Vagina (tissue), 2 donors: ENCODE data around the gene SLC16A9. TPM values are rescaled to one million over a fixed set of nuclear protein-coding genes. Genes with fewer than 3 reads are reported as not detected.

Experiments
- DNase-seq, 2 donors: peaks; one replicate each; pipeline ENCODE4 v3.0.0-alpha.2; 2017; ENCODE audit errors: extremely low spot score in 2 of 2
- H3K27ac ChIP-seq: fragments of 200-600 bp; sonication (generic); one replicate; pipeline ENCODE4 v1.5.1; 2019
- H3K27me3 ChIP-seq: fragments of 200-600 bp; sonication (generic); one replicate; pipeline ENCODE4 v1.5.1; 2019
- H3K36me3 ChIP-seq, 2 donors: fragments of 200-600 bp; sonication (generic); one replicate each; pipeline ENCODE4 v1.5.1; 2017 to 2019
- H3K4me1 ChIP-seq: fragments of 200-600 bp; sonication (generic); one replicate; pipeline ENCODE4 v1.5.1; 2019
- H3K4me3 ChIP-seq, 2 donors: fragments of 200-600 bp; sonication (generic); 1 replicate in 1 of 2; 2 replicates in 1 of 2; pipeline ENCODE4 v1.5.1; 2016 to 2019
- H3K9me3 ChIP-seq: fragments of 200-600 bp; sonication (generic); one replicate; pipeline ENCODE4 v1.5.1; 2019
- POLR2A ChIP-seq, 2 donors: fragments of 450-650 bp; IDR thresholded peaks; one replicate each; pipeline ENCODE4 v1.6.1; 2017; ENCODE audit warnings: antibody characterized with exemption in 2 of 2, mild to moderate bottlenecking in 2 of 2, moderate library complexity in 2 of 2
- POLR2AphosphoS5 ChIP-seq, 2 donors: sonication (generic); formaldehyde crosslinking; IDR thresholded peaks; one replicate each; pipeline ENCODE4 v1.9.0; 2017; ENCODE audit warnings: antibody characterized with exemption in 2 of 2, mild to moderate bottlenecking in 2 of 2, low read depth in 1 of 2; ENCODE audit not compliant: insufficient read depth in 1 of 2
- intact Hi-C: fragments of 100-400 bp; cut with DNase I; formaldehyde crosslinking; loops from one replicate; pipeline ENCODE4 v1.15.1; 2023
- total RNA-seq: library from RNA; depleted of rRNA; stranded (reverse); fragments of >200 nt; gene quantifications from one replicate; pipeline ENCODE4 v1.2.3, GENCODE V29; 2016
- TF ChIP-seq, protein P1 (sequence below), 3 experiments: fragments of 450-650 bp in 2 of 3; fragments of 200-600 bp in 1 of 3; sonication (generic) in 1 of 3; IDR thresholded peaks; one replicate each; pipeline ENCODE4 v1.5.1; 2017 to 2019; ENCODE audit warnings: antibody characterized with exemption in 3 of 3, mild to moderate bottlenecking in 2 of 3, moderate library complexity in 2 of 3

SLC16A9 gene
- total RNA-seq, 1 donor from 2014 or later = 3.7 TPM

DNA sequence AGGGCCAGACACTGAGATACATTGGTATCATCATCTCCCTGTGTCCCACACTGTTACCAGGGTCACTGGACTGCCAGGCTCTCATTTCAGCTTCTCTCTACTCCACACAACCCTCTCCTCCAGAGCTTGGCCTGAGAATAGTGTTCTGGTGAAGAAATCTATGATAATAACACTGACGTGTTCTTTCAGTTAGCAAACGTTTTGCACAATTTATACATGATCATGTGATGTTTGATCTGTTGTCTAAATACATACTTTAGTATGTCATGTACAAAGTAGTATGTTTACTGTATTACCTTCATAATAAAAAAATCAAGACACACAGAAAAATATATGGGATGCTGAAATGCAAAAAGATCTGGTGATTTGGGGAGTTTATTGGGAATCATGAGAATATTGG lies 5.0 kb downstream of the SLC16A9 start:
- intact Hi-C loops = no loop called here
- TF ChIP-seq, protein P1, sequence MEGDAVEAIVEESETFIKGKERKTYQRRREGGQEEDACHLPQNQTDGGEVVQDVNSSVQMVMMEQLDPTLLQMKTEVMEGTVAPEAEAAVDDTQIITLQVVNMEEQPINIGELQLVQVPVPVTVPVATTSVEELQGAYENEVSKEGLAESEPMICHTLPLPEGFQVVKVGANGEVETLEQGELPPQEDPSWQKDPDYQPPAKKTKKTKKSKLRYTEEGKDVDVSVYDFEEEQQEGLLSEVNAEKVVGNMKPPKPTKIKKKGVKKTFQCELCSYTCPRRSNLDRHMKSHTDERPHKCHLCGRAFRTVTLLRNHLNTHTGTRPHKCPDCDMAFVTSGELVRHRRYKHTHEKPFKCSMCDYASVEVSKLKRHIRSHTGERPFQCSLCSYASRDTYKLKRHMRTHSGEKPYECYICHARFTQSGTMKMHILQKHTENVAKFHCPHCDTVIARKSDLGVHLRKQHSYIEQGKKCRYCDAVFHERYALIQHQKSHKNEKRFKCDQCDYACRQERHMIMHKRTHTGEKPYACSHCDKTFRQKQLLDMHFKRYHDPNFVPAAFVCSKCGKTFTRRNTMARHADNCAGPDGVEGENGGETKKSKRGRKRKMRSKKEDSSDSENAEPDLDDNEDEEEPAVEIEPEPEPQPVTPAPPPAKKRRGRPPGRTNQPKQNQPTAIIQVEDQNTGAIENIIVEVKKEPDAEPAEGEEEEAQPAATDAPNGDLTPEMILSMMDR (IDR thresholded peaks at IDR 0.05) = no peak
- TF ChIP-seq POLR2A (IDR thresholded peaks at IDR 0.05) (no peak), POLR2AphosphoS5 (IDR thresholded peaks at IDR 0.05; ENCODE audit: insufficient read depth in 1 of 2, low read depth in 1 of 2) (no peak)
- Histone ChIP-seq H3K27me3 (no peaks in the 10 kb centered on the region), H3K27ac (no peak overlapping the region), H3K4me1 (peaks cover 11% of the 10 kb centered on the region), H3K4me3 (no peak overlapping the region), H3K9me3 (no peaks in the 10 kb centered on the region), H3K36me3 (no peaks in the 10 kb centered on the region)
- no peak for DNase-seq

DNA sequence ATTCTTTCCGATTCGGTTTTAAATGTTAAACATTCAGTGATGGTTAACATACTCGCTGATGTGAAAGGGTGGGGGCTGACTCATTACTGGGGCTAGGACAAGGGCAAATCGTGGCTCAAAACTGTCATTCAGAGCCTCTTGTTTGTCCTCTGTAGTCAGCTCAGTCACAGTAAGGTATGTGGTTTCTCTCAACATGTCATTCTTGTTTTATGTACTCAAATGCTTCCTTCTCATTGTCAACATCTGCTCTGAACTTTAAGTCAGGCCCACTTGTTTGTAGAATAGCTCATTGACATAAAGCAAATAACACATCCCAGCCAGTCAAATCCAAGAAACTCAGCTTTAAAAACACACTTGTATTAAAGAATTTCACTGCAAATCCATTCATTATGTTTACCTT lies 7.3 kb downstream of the SLC16A9 start:
- TF ChIP-seq POLR2A (IDR thresholded peaks at IDR 0.05) (no peak), POLR2AphosphoS5 (IDR thresholded peaks at IDR 0.05; ENCODE audit: insufficient read depth in 1 of 2, low read depth in 1 of 2) (no peak)
- TF ChIP-seq, protein P1 (IDR thresholded peaks at IDR 0.05) = no peak
- Histone ChIP-seq H3K9me3 (no peaks in the 10 kb centered on the region), H3K36me3 (no peaks in the 10 kb centered on the region), H3K4me1 (peaks cover 6% of the 10 kb centered on the region), H3K27me3 (no peaks in the 10 kb centered on the region), H3K4me3 (no peak overlapping the region), H3K27ac (no peak overlapping the region)
- intact Hi-C loops = no loop called here
- DNase-seq = no peak

DNA sequence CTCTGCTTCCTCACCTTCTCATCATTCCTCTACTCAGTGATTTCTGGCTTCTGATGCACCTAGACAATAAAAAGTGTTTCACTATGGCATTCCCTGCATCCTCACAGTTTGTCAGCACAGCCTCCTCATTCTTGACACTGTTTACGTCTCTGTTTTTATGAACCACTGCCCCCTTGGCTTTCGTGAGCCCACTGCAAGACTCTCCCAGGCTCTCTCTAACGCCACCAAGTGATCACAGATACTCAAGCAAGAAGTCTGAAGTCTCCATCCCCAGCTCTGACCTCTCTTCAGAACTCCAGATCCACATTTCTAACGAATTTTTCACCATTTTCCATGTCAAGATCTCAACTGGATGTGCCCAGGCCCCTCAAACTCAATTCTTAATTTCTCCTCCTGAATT lies 8.9 kb downstream of the SLC16A9 start:
- Histone ChIP-seq H3K27ac (no peak overlapping the region), H3K27me3 (no peaks in the 10 kb centered on the region), H3K36me3 (no peaks in the 10 kb centered on the region), H3K4me1 (peaks cover 6% of the 10 kb centered on the region), H3K4me3 (no peak overlapping the region), H3K9me3 (no peaks in the 10 kb centered on the region)
- TF ChIP-seq, protein P1 (IDR thresholded peaks at IDR 0.05) = no peak
- TF ChIP-seq POLR2AphosphoS5 (IDR thresholded peaks at IDR 0.05; ENCODE audit: insufficient read depth in 1 of 2, low read depth in 1 of 2) (no peak), POLR2A (IDR thresholded peaks at IDR 0.05) (no peak)
- DNase-seq = no peak
- intact Hi-C loops = no loop called here

DNA sequence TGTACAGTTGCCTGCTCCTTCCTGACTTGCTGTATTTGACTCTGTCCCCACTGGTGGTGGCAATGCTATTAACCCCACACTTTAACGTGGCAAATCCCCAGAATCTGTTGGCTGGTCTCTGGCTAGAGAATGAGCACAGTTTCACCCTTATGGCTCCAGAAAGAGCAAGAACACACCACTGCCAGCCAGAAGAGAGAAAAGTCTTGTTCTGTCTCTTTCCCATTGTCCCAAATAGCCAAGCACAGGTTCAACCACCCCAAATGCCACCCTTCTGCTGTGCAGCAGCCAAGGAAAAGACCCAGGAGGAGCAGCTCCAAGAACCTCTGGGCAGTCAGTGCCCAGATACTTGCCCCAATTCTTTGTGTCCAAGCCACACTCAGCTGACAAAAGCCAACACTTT lies 11.3 kb downstream of the SLC16A9 start:
- TF ChIP-seq, protein P1 (IDR thresholded peaks at IDR 0.05) = no peak
- TF ChIP-seq POLR2AphosphoS5 (IDR thresholded peaks at IDR 0.05; ENCODE audit: insufficient read depth in 1 of 2, low read depth in 1 of 2) (no peak), POLR2A (IDR thresholded peaks at IDR 0.05) (no peak)
- Histone ChIP-seq H3K27ac (no peak overlapping the region), H3K4me1 (peaks cover 6% of the 10 kb centered on the region), H3K27me3 (no peaks in the 10 kb centered on the region), H3K9me3 (no peaks in the 10 kb centered on the region), H3K36me3 (no peaks in the 10 kb centered on the region), H3K4me3 (no peak overlapping the region)
- intact Hi-C loops = no loop called here
- no peak for DNase-seq

DNA sequence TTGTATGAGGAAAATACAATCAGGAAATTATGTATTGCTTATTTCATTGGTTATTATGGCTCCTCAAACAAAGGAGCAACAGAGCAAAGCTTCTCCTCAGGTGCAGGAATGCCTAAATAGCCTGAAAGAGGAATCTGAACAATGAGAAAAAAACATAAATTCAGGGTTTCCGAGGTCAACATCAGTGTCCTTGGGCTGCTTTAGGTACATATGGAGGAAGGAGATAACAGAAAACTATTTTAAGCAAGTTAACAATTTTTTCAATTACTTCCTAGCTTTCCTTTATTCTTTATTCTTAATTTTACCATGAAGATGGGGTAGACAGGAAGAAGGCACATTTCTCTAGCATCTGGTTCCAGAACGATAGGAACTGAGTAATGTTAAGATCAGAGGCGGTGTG lies 14.0 kb downstream of the SLC16A9 start:
- intact Hi-C loops = no loop called here
- Histone ChIP-seq H3K9me3 (no peaks in the 10 kb centered on the region), H3K4me1 (peaks cover 6% of the 10 kb centered on the region), H3K27ac (no peak overlapping the region), H3K4me3 (no peak overlapping the region), H3K36me3 (no peaks in the 10 kb centered on the region), H3K27me3 (no peaks in the 10 kb centered on the region)
- DNase-seq = no peak
- no peak for TF ChIP-seq POLR2AphosphoS5 (IDR thresholded peaks at IDR 0.05; ENCODE audit: insufficient read depth in 1 of 2, low read depth in 1 of 2)
- TF ChIP-seq POLR2A (IDR thresholded peaks at IDR 0.05) = no peak
- TF ChIP-seq, protein P1 (IDR thresholded peaks at IDR 0.05) = no peak
